Fibroblast of villous mesenchyme (primary cell): ENCODE measurements around the gene DCTN3. TPM values are rescaled to one million over a fixed set of nuclear protein-coding genes. Genes with fewer than 3 reads are reported as not detected.

Experiments used
- DNase-seq: peaks from one replicate; pipeline ENCODE4 v3.0.0-alpha.2; 2010; ENCODE audit warnings: low read depth
- H3K4me3 ChIP-seq: 2 replicates; pipeline ENCODE4 v1.5.1; 2011; ENCODE audit warnings: low read depth, mild to moderate bottlenecking, low read length
- total RNA-seq: library from RNA; depleted of rRNA; stranded (reverse); fragments of >200 nt; gene quantifications from 2 replicates; pipeline ENCODE4 v1.2.3, GENCODE V29; 2012
- TF ChIP-seq, protein P1 (sequence below): IDR thresholded peaks from 2 replicates; pipeline ENCODE4 v1.5.1; 2012; ENCODE audit warnings: low read depth, mild to moderate bottlenecking, low read length; ENCODE audit not compliant: insufficient read depth

Gene DCTN3
- total RNA-seq, 1 donor = 70.8 TPM

- H3K4me3 ChIP-seq = no peak overlapping the region
- no peak for DNase-seq
- TF ChIP-seq, protein P1, sequence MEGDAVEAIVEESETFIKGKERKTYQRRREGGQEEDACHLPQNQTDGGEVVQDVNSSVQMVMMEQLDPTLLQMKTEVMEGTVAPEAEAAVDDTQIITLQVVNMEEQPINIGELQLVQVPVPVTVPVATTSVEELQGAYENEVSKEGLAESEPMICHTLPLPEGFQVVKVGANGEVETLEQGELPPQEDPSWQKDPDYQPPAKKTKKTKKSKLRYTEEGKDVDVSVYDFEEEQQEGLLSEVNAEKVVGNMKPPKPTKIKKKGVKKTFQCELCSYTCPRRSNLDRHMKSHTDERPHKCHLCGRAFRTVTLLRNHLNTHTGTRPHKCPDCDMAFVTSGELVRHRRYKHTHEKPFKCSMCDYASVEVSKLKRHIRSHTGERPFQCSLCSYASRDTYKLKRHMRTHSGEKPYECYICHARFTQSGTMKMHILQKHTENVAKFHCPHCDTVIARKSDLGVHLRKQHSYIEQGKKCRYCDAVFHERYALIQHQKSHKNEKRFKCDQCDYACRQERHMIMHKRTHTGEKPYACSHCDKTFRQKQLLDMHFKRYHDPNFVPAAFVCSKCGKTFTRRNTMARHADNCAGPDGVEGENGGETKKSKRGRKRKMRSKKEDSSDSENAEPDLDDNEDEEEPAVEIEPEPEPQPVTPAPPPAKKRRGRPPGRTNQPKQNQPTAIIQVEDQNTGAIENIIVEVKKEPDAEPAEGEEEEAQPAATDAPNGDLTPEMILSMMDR = no peak
Measured at GRCh38 chr9:34635556-34635955, 15.3 kb upstream of the DCTN3 start.

DNA sequence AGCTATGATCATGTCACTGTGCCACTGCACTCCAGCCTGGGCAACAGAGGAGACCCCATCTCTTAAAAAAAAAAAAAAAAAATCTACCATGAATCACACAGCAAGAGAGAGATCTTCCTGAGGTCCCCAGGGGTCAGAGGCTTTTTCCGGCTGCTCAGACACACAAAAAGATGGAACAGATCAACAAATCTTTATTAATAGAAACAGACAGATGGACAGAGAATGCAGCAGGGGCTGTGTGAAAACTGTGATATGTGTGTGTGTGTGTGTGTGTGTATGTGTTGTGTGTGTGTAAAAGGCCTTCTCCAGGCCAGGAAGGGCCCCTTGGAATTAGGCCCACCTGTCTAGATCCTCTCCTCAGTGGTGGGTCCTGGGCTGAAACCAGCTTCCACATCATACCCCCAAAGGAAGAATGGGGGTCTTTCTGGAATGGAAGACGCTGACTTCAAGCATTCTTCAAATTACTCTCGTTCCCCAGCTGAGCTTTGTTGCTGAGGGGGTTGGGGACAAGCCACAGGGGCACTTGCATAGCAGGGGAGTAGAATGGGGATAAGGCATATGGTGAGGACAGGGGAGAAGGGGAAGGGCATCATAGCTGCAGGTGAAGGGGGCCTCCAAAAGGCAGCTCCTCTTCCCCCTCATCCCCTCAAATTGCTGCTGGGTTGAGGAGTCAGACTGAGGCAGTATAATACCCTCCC is 14.4 kb upstream of the DCTN3 start:
- H3K4me3 ChIP-seq = no peak overlapping the region
- TF ChIP-seq, protein P1 = no peak
- DNase-seq = no peak

GRCh38 chr9:34633851-34634550 is 13.7 kb upstream of the DCTN3 start:
- no peak overlapping the region for H3K4me3 ChIP-seq
- DNase-seq = peak; percentile 64
- TF ChIP-seq, protein P1 = peak; percentile 88

DNA sequence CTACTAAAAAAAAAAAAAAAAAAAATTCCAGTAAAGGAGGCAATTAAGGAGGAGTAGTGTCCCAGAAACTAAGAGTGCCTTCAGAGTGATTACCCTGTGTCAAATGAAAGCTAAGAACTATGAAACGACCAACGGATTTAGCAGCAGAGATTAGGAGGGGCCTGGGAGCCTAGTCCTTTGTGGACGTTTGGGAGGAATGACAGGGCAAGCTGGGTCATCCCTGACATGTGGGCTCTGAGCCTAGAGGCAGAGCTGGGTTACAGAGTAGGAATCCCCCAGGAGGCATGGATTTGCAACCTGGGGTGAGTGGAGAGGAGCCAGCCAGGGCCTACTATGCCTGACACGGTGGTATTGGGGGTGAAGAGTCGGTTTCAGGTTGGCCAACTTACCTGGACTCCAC is 12.9 kb upstream of the DCTN3 start:
- DNase-seq = no peak
- TF ChIP-seq, protein P1 = no peak
- H3K4me3 ChIP-seq = no peak overlapping the region

DNA sequence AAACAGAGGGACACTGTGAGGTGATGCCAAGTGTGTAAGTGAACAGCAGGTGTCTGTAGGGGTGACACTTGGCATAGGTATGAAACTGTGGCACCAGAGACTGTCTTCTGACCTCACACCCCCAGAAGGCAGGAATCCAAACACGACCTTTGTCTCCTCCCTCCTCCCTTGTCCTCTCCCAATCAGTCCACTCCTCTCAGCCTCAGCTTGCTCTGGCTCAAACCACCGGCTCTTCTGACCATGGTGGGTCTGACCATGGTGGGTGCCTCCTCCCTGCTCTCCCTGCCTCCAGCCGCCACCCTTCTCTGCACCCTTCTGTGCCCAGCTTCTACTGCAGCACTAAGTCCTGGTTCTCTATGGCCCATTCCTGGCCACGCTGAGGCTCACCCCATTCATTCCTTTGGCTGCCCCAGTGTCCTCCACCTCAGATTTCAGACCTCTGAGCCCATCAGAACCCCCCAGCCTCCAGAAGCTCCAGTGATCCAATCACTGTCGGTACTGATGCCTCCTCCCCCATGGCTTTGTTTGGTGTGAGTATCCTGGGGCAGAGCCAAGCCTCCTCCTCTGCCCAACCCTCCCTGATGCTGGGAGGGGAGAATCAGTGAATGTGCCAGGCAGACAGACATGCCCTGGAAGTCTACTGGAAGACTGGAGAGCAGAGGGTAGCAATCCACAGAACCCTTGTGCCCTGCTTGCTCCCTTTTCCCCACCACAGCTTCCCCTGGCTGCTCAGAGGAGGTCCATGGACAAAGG is 10.3 kb upstream of the DCTN3 start:
- no peak for DNase-seq
- H3K4me3 ChIP-seq = no peak overlapping the region
- TF ChIP-seq, protein P1 = no peak

- no peak for DNase-seq
- TF ChIP-seq, protein P1 = no peak
- no peak overlapping the region for H3K4me3 ChIP-seq
Measured at GRCh38 chr9:34629491-34629808, 9.2 kb upstream of the DCTN3 start.
